ENCODE data around the gene CLMP. TPM values are rescaled to one million over a fixed set of nuclear protein-coding genes. Genes with fewer than 3 reads are reported as not detected.
A peak's percentile ranks its signal among the peaks of the same experiment; 100 is the strongest.

The CLMP gene
- total and polyA plus RNA-seq, 9 donors, result 11.9 to 70.5 (median 25.3) TPM

- intact Hi-C loops (cut with DNase I), result loop anchor here in 1 of 4 donors (5.0 to 10.0 kb wide), 2 partner anchors 139 to 387 kb away; no protein-coding TSS in a partner anchor
- 82 to 90% (median 85%) methylated on average over 4 of the region's 4 CpGs for WGBS, 3 donors
Measured at GRCh38 chr11:123107945-123108495, 87.0 kb downstream of the CLMP start.

GRCh38 chr11:123104697-123105096 lies 90.4 kb downstream of the CLMP start:
- Histone ChIP-seq H3K36me3 (no peaks in the 10 kb centered on the region), H3K4me3 (no peak overlapping the region), H3K27ac (no peak overlapping the region), H3K27me3 (no peaks in the 10 kb centered on the region), H3K4me1 (ENCODE audit: insufficient read depth) (peaks cover 17% of the 10 kb centered on the region), H3K9me3 (no peaks in the 10 kb centered on the region)
- DNase-seq, result no peak
- intact Hi-C loops (cut with DNase I), result loop anchor here in 3 of 4 donors (5.0 to 10.0 kb wide), 3 partner anchors 42 to 390 kb away; partner anchors contain the start of gene HSPA8 (in 1 of the 3)
- 94 to 99% (median 99%) methylated on average over 3 of the region's 3 CpGs for WGBS, 3 donors
- TF ChIP-seq EP300 (IDR thresholded peaks at IDR 0.05) (no peak), POLR2A (IDR thresholded peaks at IDR 0.05) (no peak)

More at GRCh38 chr11:123107945-123108495, 87.0 kb downstream of the CLMP start:
- no peak for DNase-seq
- Histone ChIP-seq H3K27me3 (no peaks in the 10 kb centered on the region), H3K27ac (no peak overlapping the region), H3K36me3 (no peaks in the 10 kb centered on the region), H3K4me3 (no peak overlapping the region), H3K9me3 (no peaks in the 10 kb centered on the region), H3K4me1 (ENCODE audit: insufficient read depth) (peaks cover 5% of the 10 kb centered on the region)
- TF ChIP-seq POLR2A (IDR thresholded peaks at IDR 0.05), result no peak
- TF ChIP-seq EP300 (IDR thresholded peaks at IDR 0.05), result no peak
- TF ChIP-seq CTCF (IDR thresholded peaks at IDR 0.05), result no peak

GRCh38 chr11:123103326-123103980 lies 91.6 kb downstream of the CLMP start:
- WGBS, 3 donors, result 48 to 50% (median 49%) methylated on average over 8 of the region's 8 CpGs
- peaks cover 17% of the 10 kb centered on the region for H3K4me1 ChIP-seq (ENCODE audit: insufficient read depth)
- intact Hi-C loops (cut with DNase I), result loop anchor here in 3 of 4 donors (5.0 to 10.0 kb wide), 3 partner anchors 41 to 391 kb away; partner anchors contain the start of gene HSPA8 (in 1 of the 3)
- peak; percentile 56 to 69 (median 60) for DNase-seq
- H3K9me3 ChIP-seq, result no peaks in the 10 kb centered on the region
- H3K36me3 ChIP-seq, result no peaks in the 10 kb centered on the region
- H3K4me3 ChIP-seq, result no peak overlapping the region
- H3K27ac ChIP-seq, result peak overlapping the region in 1 of 2 donors; percentile 40
- no peak for TF ChIP-seq EP300 (IDR thresholded peaks at IDR 0.05)
- TF ChIP-seq CTCF (IDR thresholded peaks at IDR 0.05), result peak; percentile 37 to 71 (median 65)
- H3K27me3 ChIP-seq, result no peaks in the 10 kb centered on the region

- peak; percentile 67 to 79 (median 73) for DNase-seq
- peaks cover 19% of the 10 kb centered on the region for H3K4me1 ChIP-seq (ENCODE audit: insufficient read depth)
- 20 to 23% (median 22%) methylated on average over 7 of the region's 7 CpGs for WGBS, 3 donors
- no peak for TF ChIP-seq POLR2A (IDR thresholded peaks at IDR 0.05)
- no peaks in the 10 kb centered on the region for H3K27me3 ChIP-seq
- H3K9me3 ChIP-seq, result no peaks in the 10 kb centered on the region
- intact Hi-C loops (cut with DNase I), result loop anchor here in 3 of 4 donors (5.0 to 10.0 kb wide), 3 partner anchors 38 to 394 kb away; partner anchors contain the start of gene HSPA8 (in 1 of the 3)
- H3K36me3 ChIP-seq, result no peaks in the 10 kb centered on the region
- no peak overlapping the region for H3K4me3 ChIP-seq
- peak overlapping the region; percentile 41 to 79 for H3K27ac ChIP-seq
Measured at GRCh38 chr11:123100379-123101085, 94.5 kb downstream of the CLMP start.

GRCh38 chr11:123098990-123099389 lies 96.1 kb downstream of the CLMP start:
- TF ChIP-seq EP300 (IDR thresholded peaks at IDR 0.05) (no peak), CTCF (IDR thresholded peaks at IDR 0.05) (no peak), POLR2A (IDR thresholded peaks at IDR 0.05) (no peak)
- Histone ChIP-seq H3K4me1 (ENCODE audit: insufficient read depth) (peaks cover 19% of the 10 kb centered on the region), H3K4me3 (no peak overlapping the region), H3K36me3 (no peaks in the 10 kb centered on the region), H3K27me3 (no peaks in the 10 kb centered on the region), H3K27ac (no peak overlapping the region), H3K9me3 (no peaks in the 10 kb centered on the region)
- DNase-seq, result no peak
- intact Hi-C loops (cut with DNase I), result no loop called here
- WGBS, 3 donors, result 57 to 93% (median 77%) methylated on average over 3 of the region's 3 CpGs

All from ovary (tissue), 9 donors.